EH (cell line): ENCODE measurements around the gene ITGB7.

Experiments
- DNase-seq: peaks from one replicate; pipeline ENCODE4 v3.0.0-alpha.2; 2015; ENCODE audit warnings: low read depth

Gene ITGB7

GRCh38 chr12:53143355-53143754 lies 63.7 kb downstream of the ITGB7 start:
- no peak for DNase-seq
